MM.1S (cell line): ENCODE data around the gene TRAPPC3.

Experiments used
- DNase-seq: peaks from one replicate; pipeline ENCODE4 v3.0.0-alpha.2; 2015
- H2AFZ ChIP-seq: fragments of 300-600 bp; sonication (generic); 2 replicates; pipeline ENCODE4 v1.6.0; 2016; ENCODE audit warnings: antibody characterized with exemption, low read length
- H3F3A ChIP-seq: fragments of 300-600 bp; sonication (generic); 2 replicates; pipeline ENCODE4 v1.6.1; 2016; ENCODE audit warnings: mild to moderate bottlenecking, antibody characterized with exemption, low read length, moderate library complexity, mixed read lengths; ENCODE audit not compliant: insufficient read depth
- H3K27ac ChIP-seq: fragments of 300-600 bp; sonication (generic); 2 replicates; pipeline ENCODE4 v1.5.1; 2016; ENCODE audit warnings: mild to moderate bottlenecking, low read length
- H3K27me3 ChIP-seq: fragments of 300-600 bp; sonication (generic); replicated peaks from 2 replicates; pipeline ENCODE4 v1.6.0; 2016; ENCODE audit warnings: low read length; ENCODE audit not compliant: insufficient read depth
- H3K36me3 ChIP-seq: fragments of 300-600 bp; sonication (generic); replicated peaks from 2 replicates; pipeline ENCODE4 v1.6.1; 2016; ENCODE audit warnings: mild to moderate bottlenecking, low read length, mixed read lengths; ENCODE audit not compliant: insufficient read depth
- H3K4me1 ChIP-seq: fragments of 300-600 bp; sonication (generic); 2 replicates; pipeline ENCODE4 v1.6.1; 2016; ENCODE audit warnings: low read length, mixed read lengths
- H3K4me2 ChIP-seq: fragments of 300-600 bp; sonication (generic); 2 replicates; pipeline ENCODE4 v1.6.0; 2016; ENCODE audit warnings: low read depth, low read length
- H3K4me3 ChIP-seq: fragments of 300-600 bp; sonication (generic); 2 replicates; pipeline ENCODE4 v1.5.1; 2016; ENCODE audit warnings: low read length, mixed read lengths
- H3K79me2 ChIP-seq: fragments of 300-600 bp; sonication (generic); 2 replicates; pipeline ENCODE4 v1.6.1; 2016; ENCODE audit warnings: mixed run types, low read length, mixed read lengths
- H3K9ac ChIP-seq: fragments of 300-600 bp; sonication (generic); 2 replicates; pipeline ENCODE4 v1.6.1; 2016; ENCODE audit warnings: low read length, mixed read lengths
- H3K9me2 ChIP-seq: fragments of 300-600 bp; sonication (generic); replicated peaks from 2 replicates; pipeline ENCODE4 v1.6.1; 2016; ENCODE audit warnings: mild to moderate bottlenecking, low read length, mixed read lengths; ENCODE audit not compliant: insufficient read depth
- H3K9me3 ChIP-seq: fragments of 300-600 bp; sonication (generic); replicated peaks from 2 replicates; pipeline ENCODE4 v1.6.1; 2016; ENCODE audit warnings: mild to moderate bottlenecking, low read length, mixed read lengths; ENCODE audit not compliant: insufficient read depth
- H4K20me1 ChIP-seq: fragments of 300-600 bp; sonication (generic); 2 replicates; pipeline ENCODE4 v1.6.1; 2016; ENCODE audit warnings: mild to moderate bottlenecking, low read length, moderate library complexity, mixed read lengths; ENCODE audit not compliant: insufficient read depth
- EZH2 ChIP-seq: fragments of 300-600 bp; sonication (generic); optimal IDR thresholded peaks from 2 replicates; pipeline ENCODE3; 2017; ENCODE audit warnings: low read depth, mild to moderate bottlenecking, antibody characterized with exemption, low read length, mixed read lengths
- EZH2phosphoT487 ChIP-seq: fragments of 300-600 bp; sonication (generic); IDR thresholded peaks from 2 replicates; pipeline ENCODE4 v1.6.1; 2018; ENCODE audit warnings: antibody characterized with exemption, low read length
- TF ChIP-seq, protein P1 (sequence below): fragments of 300-600 bp; sonication (generic); IDR thresholded peaks from 2 replicates; pipeline ENCODE4 v1.5.1; 2016; ENCODE audit warnings: antibody characterized with exemption, low read length, mixed read lengths

Gene TRAPPC3

DNA sequence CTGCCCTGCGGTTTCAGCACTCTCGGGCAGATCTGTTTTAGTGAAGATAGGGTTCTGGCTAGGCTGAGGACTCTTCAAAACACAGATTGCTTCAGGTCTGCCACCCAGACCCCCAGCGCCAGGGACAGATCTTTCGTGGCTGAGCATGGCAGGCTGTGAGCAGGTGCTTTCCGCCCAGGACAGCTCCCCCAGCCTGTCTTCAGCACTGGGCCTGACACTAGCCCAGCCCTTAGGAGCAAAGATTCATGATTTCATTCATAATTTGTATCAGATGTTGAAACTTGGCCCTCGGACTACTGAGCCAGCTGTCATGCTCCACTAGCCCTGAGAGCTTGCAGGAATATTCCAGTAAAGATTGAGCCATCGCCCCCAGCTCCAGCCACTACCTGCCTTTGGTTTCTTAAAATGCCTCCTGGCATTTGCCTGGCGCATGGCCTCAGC is 54.6 kb downstream of the TRAPPC3 start:
- Histone ChIP-seq H3K27ac (no peak overlapping the region), H3K9ac (no peak overlapping the region), H3K4me3 (no peak overlapping the region), H4K20me1 (no peaks in the 10 kb centered on the region), H3K36me3 (no peaks in the 10 kb centered on the region), H3K4me1 (0 out of 2 replicates have a peak, but pooled peaks cover 5% of the 10 kb centered on the region), H3F3A (no peaks in the 10 kb centered on the region; the same call in 1 of the 2 replicates), H3K9me2 (no peaks in the 10 kb centered on the region), H3K27me3 (no peaks in the 10 kb centered on the region), H3K9me3 (no peaks in the 10 kb centered on the region), H2AFZ (no peak overlapping the region), H3K79me2 (peaks cover 23% of the 10 kb centered on the region), H3K4me2 (no peak overlapping the region)
- TF ChIP-seq EZH2: no peak
- TF ChIP-seq, protein P1, sequence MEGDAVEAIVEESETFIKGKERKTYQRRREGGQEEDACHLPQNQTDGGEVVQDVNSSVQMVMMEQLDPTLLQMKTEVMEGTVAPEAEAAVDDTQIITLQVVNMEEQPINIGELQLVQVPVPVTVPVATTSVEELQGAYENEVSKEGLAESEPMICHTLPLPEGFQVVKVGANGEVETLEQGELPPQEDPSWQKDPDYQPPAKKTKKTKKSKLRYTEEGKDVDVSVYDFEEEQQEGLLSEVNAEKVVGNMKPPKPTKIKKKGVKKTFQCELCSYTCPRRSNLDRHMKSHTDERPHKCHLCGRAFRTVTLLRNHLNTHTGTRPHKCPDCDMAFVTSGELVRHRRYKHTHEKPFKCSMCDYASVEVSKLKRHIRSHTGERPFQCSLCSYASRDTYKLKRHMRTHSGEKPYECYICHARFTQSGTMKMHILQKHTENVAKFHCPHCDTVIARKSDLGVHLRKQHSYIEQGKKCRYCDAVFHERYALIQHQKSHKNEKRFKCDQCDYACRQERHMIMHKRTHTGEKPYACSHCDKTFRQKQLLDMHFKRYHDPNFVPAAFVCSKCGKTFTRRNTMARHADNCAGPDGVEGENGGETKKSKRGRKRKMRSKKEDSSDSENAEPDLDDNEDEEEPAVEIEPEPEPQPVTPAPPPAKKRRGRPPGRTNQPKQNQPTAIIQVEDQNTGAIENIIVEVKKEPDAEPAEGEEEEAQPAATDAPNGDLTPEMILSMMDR: no peak
- no peak for TF ChIP-seq EZH2phosphoT487
- no peak for DNase-seq

DNA sequence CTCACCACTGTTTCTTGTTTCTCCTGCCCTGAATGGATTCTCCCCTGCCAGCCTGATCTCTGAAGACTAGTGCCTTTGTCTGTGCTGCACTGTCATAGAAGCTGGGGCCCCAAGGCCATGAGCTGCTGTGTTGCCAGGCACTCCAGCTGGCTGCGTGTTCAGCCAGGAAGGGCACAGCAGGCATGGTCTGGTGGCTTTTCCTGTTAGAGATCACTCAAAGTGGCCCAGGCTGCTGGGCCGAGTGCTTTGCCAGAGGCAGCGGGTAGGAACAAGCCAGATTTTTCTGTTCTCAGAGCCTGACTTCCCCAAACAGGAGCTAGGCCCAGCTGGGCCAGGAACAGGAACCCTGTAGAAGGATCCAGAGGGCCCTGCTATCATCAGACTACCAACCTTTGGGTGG is 55.4 kb downstream of the TRAPPC3 start:
- no peaks in the 10 kb centered on the region for H3K9me3 ChIP-seq
- no peaks in the 10 kb centered on the region for H3K9me2 ChIP-seq
- H3K4me1 ChIP-seq: 0 out of 2 replicates have a peak, but pooled peaks cover 5% of the 10 kb centered on the region
- no peaks in the 10 kb centered on the region for H3K36me3 ChIP-seq
- DNase-seq: no peak
- no peak overlapping the region for H3K27ac ChIP-seq
- no peak overlapping the region for H2AFZ ChIP-seq
- TF ChIP-seq EZH2: no peak
- no peak for TF ChIP-seq EZH2phosphoT487
- TF ChIP-seq, protein P1: no peak
- no peaks in the 10 kb centered on the region for H3K27me3 ChIP-seq
- H3K9ac ChIP-seq: no peak overlapping the region
- H3K4me2 ChIP-seq: no peak overlapping the region
- H3K79me2 ChIP-seq: peaks cover 30% of the 10 kb centered on the region
- no peaks in the 10 kb centered on the region; the same call in 1 of the 2 replicates for H3F3A ChIP-seq
- no peak overlapping the region for H3K4me3 ChIP-seq
- no peaks in the 10 kb centered on the region for H4K20me1 ChIP-seq

DNA sequence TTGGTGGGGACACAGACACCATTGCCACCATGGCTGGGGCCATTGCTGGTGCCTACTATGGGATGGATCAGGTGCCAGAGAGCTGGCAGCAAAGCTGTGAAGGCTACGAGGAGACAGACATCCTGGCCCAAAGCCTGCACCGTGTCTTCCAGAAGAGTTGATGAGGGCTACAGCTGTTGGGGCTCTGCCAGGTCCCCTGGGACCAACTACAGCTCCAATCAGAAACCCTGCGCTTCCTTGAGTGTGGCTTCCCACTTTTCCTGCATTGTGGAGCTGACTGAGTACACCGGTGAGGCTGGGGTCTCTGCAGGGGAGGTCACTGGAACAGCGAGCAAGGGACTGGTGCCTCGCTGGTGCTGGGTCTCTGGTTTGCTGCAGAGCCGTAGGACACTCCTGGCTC is 56.1 kb downstream of the TRAPPC3 start:
- H3K4me3 ChIP-seq: no peak overlapping the region
- no peaks in the 10 kb centered on the region for H3K27me3 ChIP-seq
- H3K79me2 ChIP-seq: peaks cover 32% of the 10 kb centered on the region
- H3K9me2 ChIP-seq: no peaks in the 10 kb centered on the region
- no peaks in the 10 kb centered on the region for H3K36me3 ChIP-seq
- H4K20me1 ChIP-seq: no peaks in the 10 kb centered on the region
- no peaks in the 10 kb centered on the region for H3K9me3 ChIP-seq
- H3K4me1 ChIP-seq: 0 out of 2 replicates have a peak, but pooled peaks cover 5% of the 10 kb centered on the region
- DNase-seq: no peak
- H3F3A ChIP-seq: no peaks in the 10 kb centered on the region; the same call in 1 of the 2 replicates
- H2AFZ ChIP-seq: no peak overlapping the region
- H3K27ac ChIP-seq: no peak overlapping the region
- no peak overlapping the region for H3K4me2 ChIP-seq
- H3K9ac ChIP-seq: no peak overlapping the region
- no peak for TF ChIP-seq EZH2phosphoT487
- TF ChIP-seq, protein P1: no peak
- TF ChIP-seq EZH2: no peak
